NCI-H1694 (cell line): ENCODE results near the gene DGKA.

ENCODE experiments used
- DNase-seq: peaks from one replicate; lab custom pipeline; 2025; lab: John Stamatoyannopoulos, UW

The DGKA gene

GRCh38 chr12:55931780-55932550 lies 1.0 kb downstream of the DGKA start:
- peak; percentile 9 for DNase-seq

GRCh38 chr12:55932551-55932910 lies 1.6 kb downstream of the DGKA start:
- no peak for DNase-seq

DNA sequence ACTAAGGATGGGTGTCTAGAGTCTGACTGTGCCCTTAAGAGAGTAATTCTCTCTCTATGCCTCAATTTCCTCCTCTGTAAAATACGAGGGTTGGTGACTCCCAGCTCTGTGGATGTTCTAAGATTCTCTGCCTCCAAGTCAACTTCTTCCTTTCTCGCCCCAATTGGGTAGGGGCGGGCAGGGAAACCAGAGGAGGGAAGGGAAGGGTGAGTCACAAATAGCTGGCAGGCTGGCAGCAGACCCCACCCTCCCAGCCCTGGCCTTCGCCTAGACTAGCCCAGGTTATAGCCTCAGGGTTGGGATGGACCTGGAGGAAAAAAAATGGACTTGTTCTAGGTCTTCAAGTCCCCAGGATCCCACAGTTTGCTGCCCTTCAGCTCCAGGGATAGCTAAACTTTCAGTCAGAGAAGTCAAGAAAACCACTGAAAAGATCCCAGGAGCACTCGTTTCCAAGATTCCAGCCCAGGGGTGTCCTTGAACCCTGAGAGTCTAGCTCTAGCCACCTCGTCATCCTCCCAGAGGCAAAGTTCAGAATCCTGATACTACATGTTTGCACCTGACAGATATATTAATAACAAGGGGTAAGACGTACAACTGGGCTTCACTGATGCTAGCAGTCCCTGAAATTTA lies 2.3 kb downstream of the DGKA start:
- DNase-seq, result no peak

- DNase-seq, result no peak
Measured at GRCh38 chr12:55933799-55934742, 3.1 kb downstream of the DGKA start.

DNA sequence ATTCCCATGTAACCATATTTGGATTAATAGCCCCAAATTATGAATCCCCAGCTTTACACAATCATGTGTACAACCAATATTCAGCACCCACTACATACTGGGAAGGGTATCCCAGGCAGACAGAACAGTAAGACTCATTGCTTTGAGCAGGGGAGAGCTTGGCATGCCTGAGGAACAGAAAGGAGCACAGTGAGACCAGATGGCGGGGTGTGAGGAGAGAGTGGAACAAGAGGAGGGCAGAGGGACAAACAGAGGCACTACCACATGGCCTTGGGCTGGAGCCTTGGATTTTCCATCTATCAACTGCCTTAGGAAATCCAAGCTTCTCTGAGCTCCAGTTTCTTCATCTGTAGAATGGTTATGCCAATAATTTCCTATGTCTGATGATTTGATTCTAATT lies 3.8 kb downstream of the DGKA start:
- no peak for DNase-seq

DNA sequence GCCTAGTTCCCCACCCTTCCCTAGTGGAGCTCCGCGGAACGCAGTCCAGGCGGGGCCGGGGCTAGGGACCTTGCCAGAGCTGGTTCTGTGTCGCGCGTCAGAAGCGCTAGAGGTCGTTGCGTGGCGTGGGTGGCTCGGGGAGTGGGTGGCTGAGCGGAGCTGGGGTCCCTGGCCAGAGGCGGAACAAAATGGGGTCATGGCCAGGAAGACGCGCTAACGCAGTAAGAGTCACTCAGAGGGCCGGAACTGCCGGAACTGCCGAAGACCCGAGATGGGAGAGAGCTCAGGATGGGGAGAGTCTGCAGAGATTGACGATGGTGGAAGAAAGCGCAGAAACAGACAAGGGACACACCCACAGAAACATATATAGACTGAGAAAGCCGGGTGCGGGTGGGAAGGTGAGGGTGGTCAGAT lies 4.8 kb downstream of the DGKA start:
- no peak for DNase-seq

DNA sequence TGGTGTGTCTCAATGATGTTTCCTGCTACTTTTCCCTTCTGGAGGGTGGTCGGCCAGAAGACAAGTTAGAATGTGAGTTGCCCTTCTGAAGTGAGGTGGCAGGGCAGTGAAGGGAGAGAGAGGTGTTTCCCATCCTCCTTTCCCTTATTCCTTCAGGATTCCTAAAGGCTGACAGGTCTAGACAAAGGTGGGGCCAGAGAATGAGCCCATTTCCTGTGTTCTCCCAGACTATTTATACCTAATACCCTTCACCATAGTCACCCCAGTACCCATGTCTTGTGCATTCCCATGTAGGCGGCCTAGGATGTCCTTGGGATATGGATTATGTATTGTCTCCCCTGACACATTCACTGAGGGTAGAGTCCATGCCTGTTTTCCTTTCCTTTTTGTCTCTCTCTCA lies 7.0 kb downstream of the DGKA start:
- no peak for DNase-seq

GRCh38 chr12:55938826-55939501 lies 8.0 kb downstream of the DGKA start:
- DNase-seq, result no peak

- peak; percentile 55 for DNase-seq
Measured at GRCh38 chr12:55940065-55940732, 9.2 kb downstream of the DGKA start.

DNA sequence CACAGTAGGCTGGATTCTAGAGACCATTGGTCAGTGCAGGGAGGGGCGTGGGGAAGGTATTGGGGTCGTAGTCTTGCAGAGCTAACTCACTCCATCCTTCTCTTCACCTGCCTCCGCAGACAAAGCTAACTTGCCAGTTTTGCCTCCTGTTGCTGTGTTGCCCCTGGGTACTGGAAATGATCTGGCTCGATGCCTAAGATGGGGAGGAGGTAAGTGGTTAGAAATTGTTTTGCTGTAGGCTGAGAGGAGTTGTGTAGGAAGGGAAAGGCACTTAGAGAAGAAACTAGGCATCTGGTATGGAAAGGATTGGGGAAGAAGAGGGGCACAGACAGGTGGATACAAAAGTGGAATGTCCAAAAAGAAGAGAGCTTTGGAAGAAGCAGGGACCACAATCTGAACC lies 11.1 kb downstream of the DGKA start:
- no peak for DNase-seq

DNA sequence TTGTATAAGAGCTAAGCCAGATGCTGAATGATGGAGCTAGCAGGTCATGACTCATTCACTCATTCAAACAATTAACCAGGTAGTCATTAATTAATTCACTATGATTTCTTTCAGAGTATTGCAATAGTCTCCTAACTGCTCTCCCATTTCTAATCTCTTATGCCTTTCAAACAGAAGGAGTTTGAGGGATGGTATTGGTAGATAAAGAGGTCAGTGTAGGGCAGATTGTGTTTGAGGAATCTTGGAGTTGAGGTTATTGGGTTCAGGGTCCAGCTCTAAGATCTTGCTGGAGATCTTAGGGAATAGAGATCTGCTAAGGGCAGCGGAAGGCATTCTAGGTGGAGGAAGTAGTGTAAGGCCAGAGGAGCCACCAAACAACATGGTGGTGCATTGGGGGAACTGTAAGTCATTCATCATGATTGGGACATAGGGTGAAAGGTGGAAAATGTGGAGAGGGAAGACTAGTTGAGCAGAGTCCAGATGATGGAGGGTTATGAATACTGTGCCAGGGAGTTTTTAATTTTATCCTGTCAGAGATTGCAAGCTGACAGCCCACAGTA lies 11.7 kb downstream of the DGKA start:
- DNase-seq, result no peak

- DNase-seq, result no peak
Measured at GRCh38 chr12:55946553-55946952, 15.6 kb downstream of the DGKA start.

GRCh38 chr12:55955344-55955743 lies 24.4 kb downstream of the DGKA start:
- DNase-seq, result no peak

DNA sequence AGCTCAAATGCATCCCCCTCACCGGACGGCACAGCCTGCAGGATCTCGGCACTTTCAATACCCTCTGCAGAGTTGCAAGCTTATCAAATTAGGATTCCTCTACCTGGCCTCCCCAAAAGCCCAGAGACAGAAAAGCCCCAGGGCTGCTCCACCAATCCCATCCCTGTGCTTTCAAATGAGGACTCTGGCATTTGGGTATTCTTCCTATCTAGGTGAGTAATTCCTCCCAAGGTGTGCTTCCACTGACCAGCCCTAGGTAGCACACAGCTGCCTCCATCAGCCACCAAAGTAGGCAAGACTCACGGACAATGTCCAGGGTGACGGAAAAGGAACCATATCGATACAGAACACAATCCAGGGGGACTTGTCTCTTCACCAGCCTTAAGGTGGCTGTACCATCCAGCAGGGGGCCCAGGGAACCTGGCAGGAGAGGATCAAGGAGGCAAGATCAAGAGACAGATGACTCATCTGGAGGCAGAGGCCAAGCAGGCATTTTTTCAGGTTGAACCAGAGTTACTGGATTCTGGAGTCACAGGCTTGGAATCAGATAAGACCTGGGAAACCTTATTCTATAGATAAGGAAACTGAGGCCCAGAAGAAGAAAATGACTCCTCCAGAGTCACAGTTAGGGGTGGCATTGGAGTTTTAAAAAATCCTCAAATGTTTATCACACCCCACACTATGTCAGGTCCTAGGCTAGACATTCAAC lies 25.0 kb downstream of the DGKA start:
- DNase-seq, result no peak

DNA sequence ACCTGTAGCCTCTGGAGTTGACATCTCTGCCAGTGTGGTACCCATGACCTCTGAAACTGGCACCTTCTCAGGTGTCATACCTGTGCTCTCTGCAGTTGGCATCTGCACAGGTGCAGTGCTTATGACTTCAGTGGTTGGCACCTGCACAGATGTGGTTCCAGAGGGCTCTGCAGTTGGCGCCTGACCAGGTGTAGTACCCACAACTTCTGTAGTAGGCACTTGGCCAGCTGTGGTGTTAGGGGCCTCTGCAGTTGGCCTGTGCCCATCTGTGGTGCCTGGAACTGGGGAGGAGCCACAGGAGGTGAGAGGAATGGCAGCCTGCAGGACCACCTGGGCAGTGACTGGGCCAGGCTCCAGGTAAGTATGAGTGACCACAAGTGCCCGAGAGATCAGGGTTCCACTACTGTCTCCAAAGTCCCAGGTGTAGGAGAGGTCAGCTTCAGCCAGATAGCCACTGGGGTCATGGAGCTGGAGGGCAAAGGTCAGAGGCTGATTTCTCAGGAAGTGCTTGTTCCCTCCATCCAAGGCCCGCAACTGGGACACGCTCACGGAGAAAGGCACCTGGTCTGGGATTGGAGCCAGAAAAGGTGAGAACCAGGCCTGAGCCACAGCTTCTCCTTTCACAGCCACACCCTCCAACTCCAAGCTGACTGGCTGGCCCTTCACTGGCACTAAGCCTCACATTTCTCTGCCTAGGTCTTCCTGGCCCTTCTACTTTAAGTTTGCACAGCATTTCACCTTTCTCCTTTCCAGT lies 26.3 kb downstream of the DGKA start:
- DNase-seq, result no peak

DNA sequence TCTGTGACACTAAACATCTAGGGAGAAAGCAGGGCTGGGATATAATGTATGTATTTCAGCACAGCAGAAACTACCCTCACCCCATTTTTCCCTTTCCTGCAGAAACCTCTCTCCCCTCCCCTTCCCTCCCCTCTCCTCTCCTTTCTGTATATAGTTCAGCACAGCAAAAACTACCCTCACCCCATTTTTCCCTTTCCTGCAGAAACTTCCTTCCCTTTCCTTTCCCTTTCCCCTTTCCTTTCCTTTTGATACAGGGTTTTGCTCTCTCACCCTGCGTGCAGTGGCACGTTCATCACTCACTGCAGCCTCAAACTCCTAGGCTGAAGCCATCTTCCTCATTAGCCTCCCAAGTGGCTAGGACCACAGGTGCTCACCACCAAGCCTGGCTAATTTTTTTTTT lies 32.8 kb downstream of the DGKA start:
- DNase-seq, result no peak

DNA sequence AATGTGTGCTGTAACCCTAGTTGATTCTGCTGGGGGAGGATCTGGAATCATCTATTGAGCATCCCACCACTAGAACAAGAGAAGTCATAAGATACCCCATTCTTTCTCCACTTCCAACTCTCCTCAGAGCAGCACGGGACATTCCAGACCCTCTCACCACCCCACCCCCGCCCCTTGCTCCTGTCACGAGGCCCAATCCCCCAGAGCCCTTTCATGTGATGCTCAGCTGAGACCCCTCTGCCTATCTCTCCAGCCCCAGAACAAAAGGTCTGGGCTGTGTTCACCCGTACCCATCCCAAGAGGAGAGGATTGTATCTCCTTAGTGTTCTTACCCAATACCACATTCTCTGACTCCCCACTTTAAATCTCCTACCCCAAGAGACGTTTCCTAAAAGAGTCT lies 34.3 kb downstream of the DGKA start:
- DNase-seq, result no peak

- no peak for DNase-seq
Measured at GRCh38 chr12:55965941-55966407, 35.0 kb downstream of the DGKA start, which contains the start of gene PMEL. Gene PMEL, minus strand, starts transcription at chr12:55966042. Its CDS starts 31 bp downstream, at chr12:55966011.

GRCh38 chr12:55966408-55967281 lies 35.7 kb downstream of the DGKA start, which contains the start of gene CDK2:
Gene CDK2, plus strand, starts transcription at chr12:55966830. Its CDS starts 179 bp downstream, at chr12:55967009.
- DNase-seq, result peak; percentile 71
